Hepatocyte (in vitro differentiated cells): ENCODE measurements around the gene SLC6A7. TPM values are rescaled to one million over a fixed set of nuclear protein-coding genes. Genes with fewer than 3 reads are reported as not detected.
A peak's percentile ranks its signal among the peaks of the same experiment; 100 is the strongest.

Source experiments
- DNase-seq: peaks from one replicate; pipeline ENCODE4 v3.0.0-alpha.2; 2016; ENCODE audit warnings: low spot score
- H2AFZ ChIP-seq: fragments of 200-600 bp; sonication (generic); 2 replicates; pipeline ENCODE4 v1.6.0; 2016; ENCODE audit warnings: antibody characterized with exemption, mild to moderate bottlenecking
- H3K27ac ChIP-seq: fragments of 200-600 bp; sonication (generic); 2 replicates; pipeline ENCODE4 v1.5.1; 2016; ENCODE audit warnings: mild to moderate bottlenecking
- H3K27me3 ChIP-seq: fragments of 200-600 bp; sonication (generic); 2 replicates; pipeline ENCODE4 v1.6.1; 2016
- H3K36me3 ChIP-seq: fragments of 200-600 bp; sonication (generic); replicated peaks from 2 replicates; pipeline ENCODE4 v1.5.1; 2016; ENCODE audit warnings: low read depth; ENCODE audit not compliant: insufficient read depth
- H3K4me1 ChIP-seq: fragments of 200-600 bp; sonication (generic); 2 replicates; pipeline ENCODE4 v1.5.1; 2016; ENCODE audit warnings: mild to moderate bottlenecking, moderate library complexity; ENCODE audit not compliant: insufficient read depth
- H3K4me2 ChIP-seq: fragments of 200-600 bp; sonication (generic); 2 replicates; pipeline ENCODE4 v1.6.0; 2016
- H3K4me3 ChIP-seq: fragments of 200-600 bp; sonication (generic); 2 replicates; pipeline ENCODE4 v1.5.1; 2016; ENCODE audit warnings: mild to moderate bottlenecking
- H3K79me2 ChIP-seq: fragments of 200-600 bp; sonication (generic); 2 replicates; pipeline ENCODE4 v1.6.0; 2017; ENCODE audit warnings: mild to moderate bottlenecking
- H3K9me2 ChIP-seq: fragments of 200-600 bp; sonication (generic); replicated peaks from 2 replicates; pipeline ENCODE4 v1.6.0; 2017; ENCODE audit warnings: mild to moderate bottlenecking; ENCODE audit not compliant: insufficient read depth
- H3K9me3 ChIP-seq: fragments of 200-600 bp; sonication (generic); 2 replicates; pipeline ENCODE4 v1.5.1; 2016; ENCODE audit warnings: low read depth, mild to moderate bottlenecking
- H4K20me1 ChIP-seq: fragments of 200-600 bp; sonication (generic); 2 replicates; pipeline ENCODE4 v1.6.0; 2016; ENCODE audit warnings: mild to moderate bottlenecking; ENCODE audit not compliant: insufficient read depth, poor library complexity, severe bottlenecking
- EZH2 ChIP-seq: fragments of 200-600 bp; sonication (generic); IDR thresholded peaks from 2 replicates; pipeline ENCODE4 v1.6.1; 2016; ENCODE audit warnings: antibody characterized with exemption, mild to moderate bottlenecking, borderline replicate concordance
- EZH2phosphoT487 ChIP-seq: fragments of 200-600 bp; sonication (generic); IDR thresholded peaks from one replicate; pipeline ENCODE4 v1.6.1; 2018; ENCODE audit warnings: antibody characterized with exemption, mild to moderate bottlenecking, low read depth, moderate library complexity; ENCODE audit not compliant: unreplicated experiment, severe bottlenecking
- WGBS: methylation state at CpG from one replicate; pipeline ENCODE4 v1.1.6; 2016; ENCODE audit warnings: low lambda C conversion rate; ENCODE audit errors: missing lambda C conversion rate; 5-methylcytosine and 5-hydroxymethylcytosine counted together
- polyA plus RNA-seq: library from polyadenylated mRNA; unstranded; fragments of >200 nt; fragmentation: Nextera tagmentation; extraction: Ambion mirVana; gene quantifications from 2 replicates; pipeline ENCODE4 v1.2.1, GENCODE V29; 2016
- total RNA-seq: library from RNA; depleted of rRNA; stranded (reverse); fragments of >200 nt; gene quantifications from 2 replicates; pipeline ENCODE4 v1.2.3, GENCODE V29; 2014
- TF ChIP-seq, protein P1 (sequence below): fragments of 200-600 bp; sonication (generic); IDR thresholded peaks from 2 replicates; pipeline ENCODE4 v1.5.1; 2016; ENCODE audit warnings: antibody characterized with exemption, mild to moderate bottlenecking; ENCODE audit not compliant: poor library complexity

Gene SLC6A7
- total and polyA plus RNA-seq, 2 experiments from 2014 or later: 0.39 to 1.1 TPM

DNA sequence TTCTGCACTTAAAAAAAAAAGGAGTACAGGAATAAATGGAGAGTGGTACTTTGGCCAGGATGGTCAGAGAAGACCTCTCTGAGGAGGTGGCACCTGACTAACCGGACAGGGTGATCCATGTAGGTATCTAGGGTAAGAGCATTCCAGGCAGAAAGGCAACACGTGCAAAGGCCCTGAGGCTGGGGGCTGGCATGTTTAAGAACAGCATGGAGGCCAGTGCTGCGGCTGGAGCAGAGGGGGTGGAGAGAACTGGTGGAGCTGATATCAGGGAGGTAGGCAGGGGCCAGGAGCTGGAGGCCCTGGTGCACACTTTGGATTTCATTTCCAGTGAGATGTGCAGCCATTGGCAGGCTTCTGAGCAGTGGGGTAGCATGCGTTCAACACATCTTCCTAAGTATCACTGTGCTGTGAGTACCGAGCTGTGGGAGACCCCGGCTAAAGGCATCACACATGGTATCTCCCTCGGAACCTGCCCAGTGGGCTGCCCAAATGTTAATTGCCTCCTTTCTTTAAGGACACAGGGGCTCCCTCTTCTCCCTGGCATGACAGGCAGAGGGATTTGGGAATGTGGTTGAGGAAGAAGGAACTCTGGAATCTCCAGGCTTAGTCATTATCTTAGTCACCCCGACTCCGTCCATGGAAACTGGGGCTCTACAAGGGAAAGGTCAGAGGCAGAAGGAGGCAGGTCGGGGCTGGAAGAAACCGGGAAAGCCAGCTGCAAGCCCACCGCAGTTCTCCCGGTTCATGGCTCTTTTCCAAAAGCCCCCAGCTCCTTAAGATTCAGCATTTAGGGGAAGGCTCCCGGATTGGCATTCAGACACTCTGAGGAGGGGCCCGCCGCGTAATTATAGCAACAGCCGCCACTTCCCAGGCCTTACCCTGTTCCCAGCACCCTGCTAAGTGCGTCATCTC is 18.6 kb downstream of the SLC6A7 start:
- TF ChIP-seq EZH2phosphoT487 (no peak), EZH2 (no peak)
- TF ChIP-seq, protein P1, sequence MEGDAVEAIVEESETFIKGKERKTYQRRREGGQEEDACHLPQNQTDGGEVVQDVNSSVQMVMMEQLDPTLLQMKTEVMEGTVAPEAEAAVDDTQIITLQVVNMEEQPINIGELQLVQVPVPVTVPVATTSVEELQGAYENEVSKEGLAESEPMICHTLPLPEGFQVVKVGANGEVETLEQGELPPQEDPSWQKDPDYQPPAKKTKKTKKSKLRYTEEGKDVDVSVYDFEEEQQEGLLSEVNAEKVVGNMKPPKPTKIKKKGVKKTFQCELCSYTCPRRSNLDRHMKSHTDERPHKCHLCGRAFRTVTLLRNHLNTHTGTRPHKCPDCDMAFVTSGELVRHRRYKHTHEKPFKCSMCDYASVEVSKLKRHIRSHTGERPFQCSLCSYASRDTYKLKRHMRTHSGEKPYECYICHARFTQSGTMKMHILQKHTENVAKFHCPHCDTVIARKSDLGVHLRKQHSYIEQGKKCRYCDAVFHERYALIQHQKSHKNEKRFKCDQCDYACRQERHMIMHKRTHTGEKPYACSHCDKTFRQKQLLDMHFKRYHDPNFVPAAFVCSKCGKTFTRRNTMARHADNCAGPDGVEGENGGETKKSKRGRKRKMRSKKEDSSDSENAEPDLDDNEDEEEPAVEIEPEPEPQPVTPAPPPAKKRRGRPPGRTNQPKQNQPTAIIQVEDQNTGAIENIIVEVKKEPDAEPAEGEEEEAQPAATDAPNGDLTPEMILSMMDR: no peak

DNA sequence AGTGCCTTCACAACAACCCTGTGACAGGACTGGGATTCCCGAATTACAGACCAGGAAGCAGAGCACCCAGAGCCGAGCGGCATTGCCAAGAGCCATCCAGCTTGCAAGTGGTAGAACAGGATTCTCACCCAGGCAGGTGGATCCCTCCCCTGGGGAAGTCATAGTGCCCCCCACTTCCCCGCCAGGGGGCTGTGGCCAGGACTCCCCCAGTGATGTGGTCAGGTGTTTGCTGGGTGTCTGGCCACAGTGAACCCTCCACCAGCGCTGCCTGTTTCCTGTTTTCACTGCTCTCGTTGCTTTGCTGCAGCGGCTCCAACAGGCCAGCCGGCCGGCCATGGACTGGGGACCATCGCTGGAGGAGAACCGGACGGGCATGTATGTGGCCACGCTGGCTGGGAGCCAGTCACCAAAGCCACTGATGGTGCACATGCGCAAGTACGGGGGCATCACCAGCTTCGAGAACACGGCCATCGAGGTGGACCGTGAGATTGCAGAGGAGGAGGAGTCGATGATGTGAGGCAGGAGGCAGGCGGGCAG is 19.3 kb downstream of the SLC6A7 start:
- H4K20me1 ChIP-seq: no peaks in the 10 kb centered on the region
- H2AFZ ChIP-seq: no peak overlapping the region
- no peaks in the 10 kb centered on the region for H3K27me3 ChIP-seq
- no peaks in the 10 kb centered on the region for H3K36me3 ChIP-seq
- no peak for DNase-seq
- 86% methylated on average over 21 of the region's 21 CpGs for WGBS
- TF ChIP-seq, protein P1: no peak
- TF ChIP-seq EZH2: no peak
- H3K9me2 ChIP-seq: no peaks in the 10 kb centered on the region
- H3K4me3 ChIP-seq: no peak overlapping the region
- H3K4me1 ChIP-seq: peaks cover 11% of the 10 kb centered on the region
- H3K79me2 ChIP-seq: no peaks in the 10 kb centered on the region
- H3K27ac ChIP-seq: no peak overlapping the region
- H3K4me2 ChIP-seq: no peak overlapping the region
- no peaks in the 10 kb centered on the region for H3K9me3 ChIP-seq

More for the DNA sequence above, 18.6 kb downstream of the SLC6A7 start:
- H2AFZ ChIP-seq: no peak overlapping the region
- H3K79me2 ChIP-seq: no peaks in the 10 kb centered on the region
- no peak overlapping the region for H3K4me3 ChIP-seq
- H3K27ac ChIP-seq: no peak overlapping the region
- peaks cover 11% of the 10 kb centered on the region for H3K4me1 ChIP-seq
- H3K4me2 ChIP-seq: no peak overlapping the region
- 87% methylated on average over 17 of the region's 19 CpGs for WGBS
- H3K36me3 ChIP-seq: no peaks in the 10 kb centered on the region
- no peaks in the 10 kb centered on the region for H3K9me3 ChIP-seq
- no peaks in the 10 kb centered on the region for H4K20me1 ChIP-seq
- DNase-seq: no peak
- H3K27me3 ChIP-seq: no peaks in the 10 kb centered on the region
- H3K9me2 ChIP-seq: no peaks in the 10 kb centered on the region

DNA sequence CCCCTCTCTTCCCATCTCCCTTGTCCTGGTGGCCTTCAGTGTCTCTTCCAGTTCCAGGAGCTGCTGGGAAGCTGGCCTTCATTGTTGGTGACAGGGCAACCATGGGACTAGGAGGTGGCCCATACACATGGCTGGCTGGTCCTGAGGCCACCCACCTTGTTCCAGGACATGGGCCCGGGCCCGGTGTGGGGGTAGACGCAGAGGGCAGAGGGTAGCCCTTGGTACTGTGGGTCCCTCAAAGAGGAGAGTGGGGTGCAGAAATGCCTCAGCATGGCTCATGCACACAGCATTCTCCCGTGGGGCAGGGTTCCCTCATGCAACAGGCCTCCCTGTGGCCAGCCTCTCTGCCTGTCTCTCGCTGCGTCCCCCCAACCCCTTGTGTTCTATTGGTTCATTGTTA is 20.8 kb downstream of the SLC6A7 start:
- Histone ChIP-seq H3K27me3 (no peaks in the 10 kb centered on the region), H3K4me3 (no peak overlapping the region), H3K4me2 (no peak overlapping the region), H2AFZ (no peak overlapping the region), H3K4me1 (peaks cover 18% of the 10 kb centered on the region), H4K20me1 (no peaks in the 10 kb centered on the region), H3K9me2 (no peaks in the 10 kb centered on the region), H3K36me3 (no peaks in the 10 kb centered on the region), H3K9me3 (no peaks in the 10 kb centered on the region), H3K27ac (peak overlapping the region; percentile 65), H3K79me2 (no peaks in the 10 kb centered on the region)
- no peak for DNase-seq
- 84% methylated on average over 6 of the region's 6 CpGs for WGBS
- no peak for TF ChIP-seq EZH2phosphoT487
- TF ChIP-seq, protein P1: no peak
- TF ChIP-seq EZH2: no peak
